ENCODE data around the gene MAD1L1. TPM values are rescaled to one million over a fixed set of nuclear protein-coding genes. Genes with fewer than 3 reads are reported as not detected.

MAD1L1 gene
- total and polyA plus RNA-seq, 2 of the 4 experiments (the other 2 are of a cell fraction) = 29.0 to 40.9 TPM

DNA sequence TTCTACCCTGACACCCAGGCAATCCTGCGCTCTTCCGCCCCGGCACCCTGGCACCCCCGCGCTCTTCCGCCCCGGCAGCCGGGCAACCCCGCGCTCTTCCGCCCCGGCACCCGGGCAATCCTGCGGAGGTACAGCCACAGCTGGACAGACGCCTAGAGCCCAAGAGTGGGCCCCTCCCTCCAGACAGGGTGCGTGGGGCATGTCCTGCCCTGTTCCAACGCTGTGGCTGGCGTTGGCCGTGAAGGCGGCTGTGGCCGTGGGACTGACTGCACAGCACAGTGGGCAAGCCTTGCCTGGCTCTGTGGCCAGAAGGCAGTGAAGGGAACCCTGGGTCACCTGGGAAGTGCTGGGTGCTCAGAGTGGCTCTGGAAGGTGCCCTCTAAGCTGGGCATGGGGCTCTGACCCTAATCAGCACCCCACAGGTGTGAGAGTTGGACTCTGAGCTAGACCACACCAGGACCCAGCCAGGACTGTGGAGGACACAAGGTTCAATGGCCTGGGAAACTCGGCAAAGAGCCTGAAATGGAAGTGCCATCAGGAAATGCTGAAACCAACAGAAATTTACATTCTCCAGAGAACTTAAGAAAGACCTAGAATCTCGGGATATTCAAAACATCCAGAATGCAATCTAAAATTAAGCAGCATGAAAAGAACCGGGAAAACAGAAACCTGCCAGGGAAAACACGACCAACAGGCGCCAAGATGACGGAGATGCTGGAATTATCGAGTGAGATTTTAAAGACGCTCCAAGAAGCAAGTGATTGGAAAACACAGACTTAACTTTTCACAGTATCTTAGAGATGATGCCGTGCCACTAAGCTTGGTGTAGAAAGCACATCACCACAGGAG is 309.1 kb downstream of the MAD1L1 start:
- Histone ChIP-seq H3K9ac (ENCODE audit: low read depth, low read length) (no peak overlapping the region), H2BK5ac (ENCODE audit: low read depth, low read length, poor library complexity, severe bottlenecking) (no peak overlapping the region), H3K18ac (ENCODE audit: low read depth, low read length) (no peak overlapping the region), H3K23ac (ENCODE audit: low read depth, low read length) (no peak overlapping the region), H3K4me3 (ENCODE audit: insufficient read depth, low read depth, low read length) (no peak overlapping the region), H4K91ac (ENCODE audit: insufficient read depth, low read depth, low read length) (no peak overlapping the region), H3K79me1 (ENCODE audit: low read depth in 1 of 2, low read length in 2 of 2) (peaks cover 0 to 9% of the 10 kb centered on the region in 2 experiments; a peak in 1 of 4 replicates), H3K9me1 (ENCODE audit: insufficient read depth, low read length) (peaks cover 9% of the 10 kb centered on the region; the same call in 1 of the 2 replicates), H2BK120ac (ENCODE audit: low read depth, low read length) (no peak overlapping the region), H3K56ac (ENCODE audit: extremely low read depth, insufficient read depth, low read length) (no peak overlapping the region), H3K4me2 (ENCODE audit: low read depth, low read length) (no peak overlapping the region), H3K9me3 (ENCODE audit: control insufficient read depth, insufficient read depth, low read length) (no peaks in the 10 kb centered on the region), H3K36me3 (ENCODE audit: control insufficient read depth, insufficient read depth, low read length) (no peaks in the 10 kb centered on the region), H2BK20ac (ENCODE audit: low read depth, low read length) (no peak overlapping the region), H2BK15ac (ENCODE audit: low read depth, low read length) (no peak overlapping the region), H2AK5ac (ENCODE audit: low read depth, low read length) (no peak overlapping the region), H4K20me1 (ENCODE audit: insufficient read depth, low read length) (no peaks in the 10 kb centered on the region; the same call in none of the 2 replicates), H3K27me3 (ENCODE audit: control insufficient read depth, insufficient read depth, low read length) (no peaks in the 10 kb centered on the region), H2AFZ (replicated peaks; ENCODE audit: low read length, poor library complexity) (no peak overlapping the region), H4K5ac (ENCODE audit: low read depth, low read length) (no peak overlapping the region), H2AK9ac (replicated peaks; ENCODE audit: low read depth, low read length, poor library complexity) (no peak overlapping the region), H4K8ac (ENCODE audit: low read depth in 2 of 2, low read length in 2 of 2) (no peak overlapping the region), H3K4me1 (ENCODE audit: control insufficient read depth, insufficient read depth, low read length) (peaks cover 8% of the 10 kb centered on the region; the same call in 1 of the 2 replicates), H3K27ac (ENCODE audit: insufficient read depth, low read length) (no peak overlapping the region), H3K4ac (ENCODE audit: low read depth, low read length) (no peak overlapping the region), H3K14ac (replicated peaks; ENCODE audit: low read depth, low read length) (no peak overlapping the region)
- no TSS peak for BruUV-seq (replicated peaks)
- CTCF ChIA-PET = no interaction called here
- intact Hi-C loops (cut with micrococcal nuclease) = no loop called here
- 98% methylated on average over 18 of the region's 30 CpGs; no CpG with 5 or more reads in 1 of the 2 experiments for WGBS, 2 experiments (ENCODE audit: extremely low coverage in 2 of 2, insufficient read length in 1 of 2)
- dilution Hi-C loops (cut with HindIII; ENCODE audit: low sequenced_read_pairs, unreplicated experiment) = no loop called here
- ATAC-seq (ENCODE audit: low read depth) (no peak), DNase-seq (no peak)
- POLR2A ChIA-PET (ENCODE audit: unreplicated experiment) = no interaction called here
- in situ Hi-C loops (cut with MboI; ENCODE audit: low sequenced_read_pairs) = no loop called here
- TF ChIP-seq RFX5 (IDR thresholded peaks at IDR 0.05; ENCODE audit: low read depth, low read length) (no peak), CHD1 (IDR thresholded peaks at IDR 0.05; ENCODE audit: low read depth, low read length) (no peak), RCOR1 (IDR thresholded peaks at IDR 0.05; ENCODE audit: insufficient replicate concordance, low read length) (no peak), NFE2L2 (IDR thresholded peaks at IDR 0.05; ENCODE audit: low read depth, low read length) (no peak), CEBPB (IDR thresholded peaks at IDR 0.05; ENCODE audit: low read depth, low read length) (no peak), FOS (IDR thresholded peaks at IDR 0.05; ENCODE audit: low read depth, low read length) (no peak), POLR2A (IDR thresholded peaks at IDR 0.05; ENCODE audit: low read depth, low read length) (no peak), BHLHE40 (IDR thresholded peaks at IDR 0.05; ENCODE audit: low read depth, low read length) (no peak), RAD21 (IDR thresholded peaks at IDR 0.05; ENCODE audit: low read length) (no peak), SMC3 (IDR thresholded peaks at IDR 0.05; ENCODE audit: low read depth, low read length) (no peak), MAFK (IDR thresholded peaks at IDR 0.05; ENCODE audit: low read depth, low read length) (no peak), MAZ (IDR thresholded peaks at IDR 0.05; ENCODE audit: borderline replicate concordance, low read depth, low read length) (no peak), MXI1 (IDR thresholded peaks at IDR 0.05; ENCODE audit: borderline replicate concordance, low read depth, low read length) (no peak)
- TF ChIP-seq, protein P1, sequence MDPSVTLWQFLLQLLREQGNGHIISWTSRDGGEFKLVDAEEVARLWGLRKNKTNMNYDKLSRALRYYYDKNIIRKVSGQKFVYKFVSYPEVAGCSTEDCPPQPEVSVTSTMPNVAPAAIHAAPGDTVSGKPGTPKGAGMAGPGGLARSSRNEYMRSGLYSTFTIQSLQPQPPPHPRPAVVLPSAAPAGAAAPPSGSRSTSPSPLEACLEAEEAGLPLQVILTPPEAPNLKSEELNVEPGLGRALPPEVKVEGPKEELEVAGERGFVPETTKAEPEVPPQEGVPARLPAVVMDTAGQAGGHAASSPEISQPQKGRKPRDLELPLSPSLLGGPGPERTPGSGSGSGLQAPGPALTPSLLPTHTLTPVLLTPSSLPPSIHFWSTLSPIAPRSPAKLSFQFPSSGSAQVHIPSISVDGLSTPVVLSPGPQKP (IDR thresholded peaks at IDR 0.05; ENCODE audit: borderline replicate concordance, low read depth, low read length) = no peak
- TF ChIP-seq, protein P2, sequence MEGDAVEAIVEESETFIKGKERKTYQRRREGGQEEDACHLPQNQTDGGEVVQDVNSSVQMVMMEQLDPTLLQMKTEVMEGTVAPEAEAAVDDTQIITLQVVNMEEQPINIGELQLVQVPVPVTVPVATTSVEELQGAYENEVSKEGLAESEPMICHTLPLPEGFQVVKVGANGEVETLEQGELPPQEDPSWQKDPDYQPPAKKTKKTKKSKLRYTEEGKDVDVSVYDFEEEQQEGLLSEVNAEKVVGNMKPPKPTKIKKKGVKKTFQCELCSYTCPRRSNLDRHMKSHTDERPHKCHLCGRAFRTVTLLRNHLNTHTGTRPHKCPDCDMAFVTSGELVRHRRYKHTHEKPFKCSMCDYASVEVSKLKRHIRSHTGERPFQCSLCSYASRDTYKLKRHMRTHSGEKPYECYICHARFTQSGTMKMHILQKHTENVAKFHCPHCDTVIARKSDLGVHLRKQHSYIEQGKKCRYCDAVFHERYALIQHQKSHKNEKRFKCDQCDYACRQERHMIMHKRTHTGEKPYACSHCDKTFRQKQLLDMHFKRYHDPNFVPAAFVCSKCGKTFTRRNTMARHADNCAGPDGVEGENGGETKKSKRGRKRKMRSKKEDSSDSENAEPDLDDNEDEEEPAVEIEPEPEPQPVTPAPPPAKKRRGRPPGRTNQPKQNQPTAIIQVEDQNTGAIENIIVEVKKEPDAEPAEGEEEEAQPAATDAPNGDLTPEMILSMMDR (conservative IDR thresholded peaks at IDR 0.05; ENCODE audit: low read depth, low read length) = no peak
